Measurements from ENCODE around the gene SLC25A45.

Gene SLC25A45

DNA sequence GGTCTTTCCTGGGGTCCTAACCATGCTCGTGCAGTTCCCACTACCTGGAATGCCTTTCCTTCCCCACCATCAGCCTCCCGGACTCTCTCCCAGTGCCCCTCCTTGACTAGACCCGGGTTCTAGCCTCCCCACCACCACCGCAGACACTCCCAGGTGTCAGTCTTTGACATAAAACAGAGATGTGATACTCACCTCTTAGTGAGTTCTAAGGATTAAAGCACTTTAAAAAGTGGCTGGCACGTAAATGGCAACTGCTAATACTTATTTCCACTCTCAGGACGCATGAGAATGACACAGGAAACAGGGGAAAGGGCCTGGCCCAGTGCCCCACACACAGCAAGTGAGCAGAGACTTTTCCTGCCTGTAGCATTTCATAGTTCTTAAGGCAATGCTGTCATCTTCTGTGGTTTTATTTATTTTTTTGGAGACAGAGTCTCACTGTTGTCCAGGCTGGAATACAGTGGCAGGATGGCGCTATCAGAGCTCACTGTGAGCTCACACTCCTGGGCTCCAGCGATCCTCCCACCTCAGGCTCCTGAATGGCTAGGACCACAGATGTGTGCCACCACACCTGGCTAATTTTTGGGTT is 1.9 kb upstream of the SLC25A45 start:
- DNase-seq, result no peak

DNA sequence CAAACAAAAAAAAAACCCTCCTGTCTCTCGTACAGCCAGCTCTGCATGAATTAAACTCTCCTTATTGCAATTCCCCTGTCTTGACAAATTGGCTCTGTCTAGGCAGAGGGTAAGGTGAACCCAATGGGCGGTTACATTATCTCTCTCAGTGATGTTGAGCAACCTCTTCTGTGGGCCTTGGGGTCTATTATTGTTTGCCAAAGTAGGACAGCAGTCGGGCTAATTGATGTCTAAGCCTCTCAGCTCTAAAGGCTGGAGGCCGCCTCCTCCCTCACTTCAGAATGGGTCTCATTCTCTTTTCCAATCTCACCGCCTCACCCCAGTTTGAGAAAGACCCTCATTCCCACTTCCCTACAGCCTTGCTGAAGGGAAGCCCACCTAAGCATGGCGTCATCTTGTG is 1.3 kb upstream of the SLC25A45 start:
- DNase-seq, result no peak

DNA sequence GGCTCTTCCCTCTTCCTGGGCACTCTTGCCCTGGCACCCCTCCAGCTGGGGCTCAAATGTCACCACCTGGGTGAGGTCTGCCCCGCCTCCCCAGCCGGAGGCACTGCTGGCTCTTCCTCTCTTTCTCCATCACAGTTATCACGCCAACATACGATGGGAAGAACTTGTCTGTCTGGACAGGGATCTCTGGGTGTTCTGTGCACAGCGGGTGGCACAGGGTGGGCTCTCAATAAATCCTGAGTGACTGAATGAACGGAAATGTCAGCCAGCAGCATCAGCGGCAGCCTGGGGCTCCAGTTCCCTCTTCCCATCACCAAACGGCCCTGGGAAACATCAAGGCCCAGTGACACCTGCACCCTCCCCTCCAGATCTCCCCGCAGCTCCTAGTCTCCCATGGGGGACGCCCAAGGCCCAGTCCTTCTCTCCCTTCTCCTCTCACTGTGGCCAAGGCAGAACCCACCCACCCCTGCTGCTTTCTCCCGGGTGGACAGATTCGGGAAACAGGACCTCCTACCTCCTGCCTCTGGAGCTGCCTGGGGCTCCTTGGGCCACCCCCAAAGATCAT is 440 bp upstream of the SLC25A45 start:
- DNase-seq, result no peak

DNA sequence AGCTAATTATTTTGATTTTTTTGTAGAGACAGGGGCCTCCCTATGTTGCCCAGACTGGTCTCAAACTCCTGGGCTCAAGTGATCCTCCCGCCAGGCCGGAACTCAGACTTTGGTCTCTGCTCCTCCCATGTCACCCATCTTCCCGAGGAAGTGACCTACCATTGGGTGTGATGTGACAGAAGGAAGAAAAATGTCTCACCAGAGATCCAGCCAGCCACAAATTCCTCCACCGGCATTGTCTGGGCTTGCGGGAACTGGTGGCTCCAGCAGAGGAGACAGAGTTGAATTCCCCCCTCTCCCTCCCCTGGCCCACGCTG is 772 bp downstream of the SLC25A45 start:
- DNase-seq, result no peak

DNA sequence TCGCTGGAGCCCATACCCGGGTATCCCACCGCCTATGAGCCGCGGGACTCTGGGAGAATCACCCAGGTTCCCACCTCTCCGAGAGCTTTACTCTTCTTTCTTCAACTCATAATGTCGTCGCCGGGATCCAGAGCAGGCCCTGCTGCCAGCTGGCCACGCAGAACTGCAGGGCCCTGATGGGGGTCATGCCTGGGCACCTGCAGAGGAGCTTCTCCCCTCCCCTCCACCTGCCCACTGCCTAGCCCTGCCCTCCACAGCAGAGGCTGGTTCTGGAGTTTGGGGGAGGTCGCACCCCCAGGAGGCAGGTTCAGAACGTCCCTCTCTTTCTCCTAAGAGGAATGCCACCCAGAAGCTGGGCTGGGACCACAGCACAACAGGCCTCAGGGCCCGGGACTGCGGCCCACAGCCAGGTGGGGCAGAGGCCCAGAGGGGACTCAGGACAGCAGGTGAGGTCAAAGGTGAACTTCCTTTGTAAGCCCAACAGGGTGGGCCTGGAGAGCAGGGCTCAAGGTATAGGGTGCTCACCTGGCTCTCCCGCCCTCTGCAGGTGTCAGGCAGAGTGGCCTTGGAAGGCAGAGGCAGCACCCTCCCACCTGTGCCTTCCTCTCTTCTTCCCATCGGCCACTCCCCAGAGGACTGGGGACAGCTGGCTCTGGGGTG is 1.9 kb downstream of the SLC25A45 start:
- no peak for DNase-seq

DNA sequence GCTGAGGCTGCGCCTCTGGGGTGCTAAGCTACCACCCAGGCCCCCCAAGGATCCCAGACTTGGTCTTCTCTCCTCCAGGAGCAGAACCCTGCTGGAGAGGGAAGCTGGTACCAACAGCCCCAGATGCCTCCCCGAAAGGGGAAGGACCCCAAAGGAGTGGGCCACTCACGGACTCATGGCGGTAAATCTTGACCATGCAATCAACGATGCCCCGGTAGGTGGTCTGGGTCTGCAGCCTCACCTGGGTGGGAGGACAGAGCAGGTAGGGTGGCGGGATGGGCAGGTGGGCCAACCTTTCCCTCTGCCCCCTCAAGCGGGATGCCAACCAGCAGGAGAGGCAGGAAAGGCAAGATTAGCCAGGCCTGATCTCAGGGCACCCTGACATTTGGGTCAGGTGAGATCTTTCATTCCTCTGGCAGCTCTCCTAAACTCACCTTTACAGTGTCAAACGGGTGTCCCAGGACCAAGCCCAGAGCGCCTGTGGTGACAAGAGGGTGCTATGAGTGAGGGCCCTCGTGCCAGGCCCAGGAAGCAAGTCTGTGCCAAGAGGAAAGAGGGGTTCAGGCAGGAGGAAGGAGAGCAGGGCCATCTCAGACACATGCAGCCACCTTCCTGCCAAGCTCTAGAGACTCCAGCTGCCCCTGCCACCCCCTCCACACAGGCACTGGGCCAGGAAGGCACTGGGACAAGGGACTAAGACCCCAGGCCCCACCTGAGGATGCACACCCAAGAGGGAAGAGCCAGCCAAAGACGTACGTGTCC is 2.6 kb downstream of the SLC25A45 start:
- no peak for DNase-seq

DNA sequence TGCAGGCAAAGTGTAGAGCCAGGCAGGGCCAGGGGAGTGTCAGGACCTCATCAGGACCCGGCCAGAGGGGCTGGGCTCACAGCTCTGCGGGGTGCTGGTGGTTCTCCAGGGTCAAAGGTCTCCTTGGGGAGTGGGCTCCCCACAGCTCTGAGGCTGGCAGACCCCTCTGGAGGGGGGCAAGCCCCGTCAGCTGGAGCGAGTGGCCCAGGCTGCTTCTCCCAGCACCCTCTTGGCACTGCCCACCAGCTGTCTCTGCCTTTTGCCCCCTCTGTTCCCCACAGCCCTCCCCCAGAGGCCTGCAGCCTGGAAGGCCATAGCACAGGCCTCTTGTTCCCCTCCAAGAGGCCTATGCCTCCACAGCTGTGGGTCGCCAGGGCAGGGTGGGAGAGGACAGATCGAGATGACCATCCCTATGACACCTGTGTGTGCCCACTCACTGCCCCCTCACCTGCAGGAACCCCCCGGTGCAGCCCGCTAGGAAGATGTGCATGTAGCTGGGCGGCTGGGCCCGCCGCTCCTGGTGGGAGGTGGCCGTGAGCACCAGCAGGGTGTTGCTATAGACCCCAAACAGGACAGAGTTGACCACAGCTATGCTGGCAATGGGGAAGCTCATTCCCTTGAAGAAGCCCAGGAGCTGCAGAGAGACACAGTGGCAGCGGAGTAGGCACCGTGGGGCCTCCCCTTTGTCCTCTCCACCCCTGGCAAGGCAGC is 3.4 kb downstream of the SLC25A45 start:
- no peak for DNase-seq

DNA sequence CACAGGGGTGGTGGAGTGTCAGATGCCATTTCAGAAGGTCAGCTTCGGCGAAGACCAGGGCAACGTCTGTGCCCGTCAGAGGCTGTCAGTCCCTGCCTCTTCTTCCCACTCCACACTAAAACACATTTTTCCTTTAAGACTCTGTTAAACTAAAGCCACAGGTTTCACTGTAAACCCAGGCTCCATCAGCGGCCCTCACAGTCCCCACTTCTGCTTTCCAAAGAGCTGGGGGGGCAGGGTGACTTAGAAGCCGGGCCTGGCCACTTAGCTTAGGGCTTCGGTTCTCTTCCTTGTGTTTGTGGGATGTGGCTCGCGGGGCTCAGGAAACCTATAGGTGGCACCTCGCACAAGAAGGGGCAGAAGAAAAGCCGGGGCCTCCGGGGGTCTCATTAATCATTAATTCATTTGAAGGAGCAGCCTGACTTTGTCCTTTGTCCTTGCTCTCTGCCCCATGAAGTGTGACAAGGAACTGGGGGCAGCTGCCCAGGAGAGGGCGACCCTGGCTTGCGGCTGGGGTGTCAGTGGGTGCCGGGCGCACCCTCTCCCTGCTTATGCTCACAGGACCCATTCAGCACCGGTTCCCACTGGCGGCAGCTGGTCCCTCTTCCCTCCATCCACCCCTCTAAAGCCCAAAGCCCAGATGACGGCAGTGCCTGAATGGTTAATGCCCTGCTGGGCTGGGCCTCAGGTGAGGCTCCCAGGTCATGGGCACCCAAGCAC is 4.1 kb downstream of the SLC25A45 start:
- DNase-seq, result no peak

DNA sequence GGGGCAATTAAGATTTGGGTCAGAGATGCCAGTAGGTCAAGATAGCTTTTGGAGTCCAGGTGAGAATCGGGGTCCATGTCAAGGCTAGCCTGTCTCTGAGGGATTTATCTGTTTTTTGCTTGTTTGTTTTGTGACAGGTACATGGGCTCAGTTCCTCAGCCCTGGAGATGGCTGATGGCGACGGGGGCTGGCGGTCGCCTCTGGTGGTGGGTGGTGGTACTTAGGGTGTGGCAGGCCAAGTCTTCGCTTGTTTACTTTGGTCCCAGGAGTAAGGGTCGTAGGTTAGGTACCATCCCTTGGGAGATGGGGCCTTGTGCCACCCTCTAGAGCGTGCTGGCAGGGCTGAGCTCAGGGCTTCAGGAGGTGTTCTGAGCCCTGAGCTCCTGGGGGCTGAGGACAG is 4.7 kb downstream of the SLC25A45 start:
- DNase-seq, result no peak

DNA sequence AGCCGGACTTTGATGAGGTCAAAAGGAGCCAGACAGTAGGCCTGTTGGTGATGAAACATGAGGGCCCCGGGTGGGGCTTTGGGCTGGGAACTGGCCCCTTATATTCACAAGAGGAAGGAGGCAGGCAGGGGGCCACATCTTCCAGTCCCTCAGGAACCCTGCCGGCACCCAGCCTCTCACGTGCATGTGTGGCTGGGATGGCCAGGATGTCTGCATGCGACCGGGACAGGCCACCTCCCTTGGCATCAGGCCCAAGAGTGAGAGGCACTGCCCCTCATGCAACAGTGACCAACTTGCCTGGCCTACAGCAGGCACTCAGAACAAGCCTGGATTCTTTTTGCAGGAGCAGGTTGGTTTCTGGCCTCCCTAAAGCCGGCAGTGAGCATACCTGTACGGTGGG is 5.4 kb downstream of the SLC25A45 start:
- DNase-seq, result no peak

DNA sequence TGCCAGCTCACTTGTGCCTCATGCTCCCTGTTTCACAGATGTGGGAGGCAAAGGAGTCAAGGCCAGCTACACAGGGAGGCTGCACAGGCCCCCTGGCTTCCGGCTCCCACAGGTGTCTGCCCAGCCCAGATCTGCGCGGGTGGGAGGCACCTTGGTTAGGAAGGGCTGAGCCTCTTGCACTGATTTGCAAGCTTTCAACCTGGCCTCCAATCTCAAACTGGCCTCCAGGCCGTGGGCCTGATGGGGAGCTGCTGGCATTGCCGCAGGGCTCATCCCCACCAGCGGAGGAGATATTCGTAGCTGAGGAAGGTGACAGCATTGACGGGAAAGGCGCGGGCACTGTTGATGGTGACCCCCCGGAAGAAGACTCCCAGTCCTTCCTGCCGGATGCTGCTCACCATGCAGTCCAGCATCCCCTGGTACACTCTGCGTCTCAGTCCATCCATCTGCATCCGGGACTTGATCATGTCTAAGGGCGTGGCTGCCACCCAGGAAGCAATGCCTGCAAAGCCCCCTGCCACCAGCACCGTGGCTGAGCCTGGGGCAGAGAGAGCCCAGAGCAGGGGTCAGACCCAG is 6.2 kb downstream of the SLC25A45 start:
- DNase-seq, result no peak

DNA sequence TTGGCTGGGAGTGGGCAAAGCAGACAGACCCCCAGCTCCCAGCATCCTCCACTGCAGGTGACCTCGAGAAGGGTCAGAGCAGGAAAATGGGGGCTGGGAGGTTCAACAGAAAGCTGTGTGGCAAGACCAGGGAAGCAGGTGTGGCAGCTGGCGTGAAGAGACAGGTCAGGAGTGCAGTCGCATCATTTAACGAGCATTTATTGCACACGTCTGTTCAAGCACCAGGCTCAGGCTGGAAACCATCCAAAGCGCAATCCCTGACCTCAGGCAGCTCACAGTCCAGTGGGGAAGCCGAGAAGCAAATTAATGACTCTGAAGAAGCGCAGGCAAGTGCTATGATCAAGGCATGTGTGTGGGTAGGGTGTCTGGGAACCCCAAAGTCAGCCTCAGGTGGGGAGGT is 7.4 kb downstream of the SLC25A45 start:
- DNase-seq, result no peak

DNA sequence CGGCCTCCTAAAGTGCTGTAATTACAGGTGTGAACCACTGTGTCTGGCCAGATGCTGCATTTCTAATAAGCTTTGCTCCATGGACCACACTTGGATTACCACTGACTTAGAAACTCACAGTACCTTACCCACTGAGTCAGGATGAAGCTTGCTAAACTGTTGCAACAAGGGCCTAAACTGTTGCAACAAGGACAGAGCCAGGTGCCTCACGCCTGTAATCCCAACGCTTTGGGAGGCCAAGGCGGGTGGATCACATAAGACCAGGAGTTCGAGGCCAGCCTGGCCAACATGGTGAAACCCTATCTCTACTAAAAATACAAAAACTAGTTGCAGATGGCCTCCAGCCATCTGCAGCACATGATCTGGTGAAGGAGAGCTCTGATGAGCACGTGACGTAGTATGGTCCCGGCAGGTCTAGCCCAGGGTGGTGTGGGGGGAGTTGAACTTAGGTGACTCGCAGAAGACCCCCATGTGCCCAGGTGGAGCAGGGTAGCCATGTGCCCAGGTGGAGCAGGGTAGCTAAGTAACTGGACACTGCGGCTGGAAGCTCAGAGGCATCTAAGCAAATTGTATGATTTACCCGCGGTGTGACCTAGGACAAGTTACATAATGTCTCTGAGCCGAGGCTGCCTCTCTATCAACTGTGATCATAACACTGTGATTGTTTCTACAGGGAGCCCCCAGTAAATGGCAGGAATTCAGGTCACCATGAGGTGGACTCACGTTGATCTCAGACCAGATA is 8.4 kb downstream of the SLC25A45 start:
- DNase-seq, result no peak

DNA sequence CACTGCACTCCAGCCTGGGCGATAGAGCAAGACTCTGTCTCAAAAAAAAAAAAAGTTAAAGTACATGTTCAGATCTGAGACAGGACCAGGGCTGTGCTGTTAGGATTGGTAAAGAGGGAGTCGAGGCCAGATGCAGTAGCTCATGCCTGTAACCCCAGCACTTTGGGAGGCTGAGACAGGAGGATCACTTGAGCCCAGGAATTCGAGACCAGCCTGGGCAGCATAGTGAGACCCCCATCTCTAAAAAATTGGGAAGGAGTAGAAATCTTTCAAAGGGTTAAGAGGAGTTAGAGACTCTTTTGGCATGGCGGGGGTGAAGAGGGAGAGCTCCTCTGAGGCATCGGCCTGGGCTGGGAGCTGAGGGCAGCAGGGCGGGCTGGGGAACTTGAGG is 11.8 kb downstream of the SLC25A45 start:
- DNase-seq, result no peak

DNA sequence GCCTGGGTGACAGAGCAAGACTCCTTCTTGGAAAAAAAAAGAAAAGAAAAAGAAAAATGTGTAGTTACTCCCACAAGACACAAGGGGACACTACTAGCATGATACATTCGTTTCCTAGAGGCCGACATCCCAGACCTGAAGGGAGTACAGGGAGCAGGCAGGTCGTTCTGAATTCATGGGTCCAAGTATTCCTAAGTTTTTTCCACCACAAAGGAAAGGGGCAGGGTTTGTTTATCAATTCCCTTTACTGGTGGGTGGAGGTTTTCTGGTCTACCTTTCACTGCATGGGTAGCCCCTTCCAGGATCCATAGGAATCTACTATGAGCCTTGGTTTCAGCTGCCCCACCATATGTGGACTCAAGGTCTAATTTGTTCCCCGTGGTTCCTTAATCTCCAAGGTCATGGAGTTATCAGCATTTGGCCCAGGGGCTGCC is 16.1 kb downstream of the SLC25A45 start:
- DNase-seq, result no peak

DNA sequence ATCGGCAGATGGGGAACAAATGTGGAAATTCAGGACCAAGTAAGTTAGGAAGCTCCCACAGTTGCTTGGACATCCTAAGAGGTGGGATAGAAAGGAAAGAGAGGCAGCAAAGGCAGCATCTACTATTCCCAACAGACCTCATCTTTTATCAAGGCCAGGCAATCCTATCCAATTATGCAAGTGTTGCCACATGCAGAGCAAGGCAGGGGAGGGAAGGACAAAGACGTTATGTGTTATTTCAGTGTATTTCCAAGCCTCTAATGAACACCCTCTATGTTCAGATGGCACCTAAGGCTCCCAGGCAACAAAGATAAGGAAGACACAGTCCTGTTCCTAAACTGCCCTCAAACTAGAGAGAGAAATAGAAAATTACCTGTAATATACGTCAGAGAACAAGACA is 18.7 kb downstream of the SLC25A45 start:
- DNase-seq, result no peak

DNA sequence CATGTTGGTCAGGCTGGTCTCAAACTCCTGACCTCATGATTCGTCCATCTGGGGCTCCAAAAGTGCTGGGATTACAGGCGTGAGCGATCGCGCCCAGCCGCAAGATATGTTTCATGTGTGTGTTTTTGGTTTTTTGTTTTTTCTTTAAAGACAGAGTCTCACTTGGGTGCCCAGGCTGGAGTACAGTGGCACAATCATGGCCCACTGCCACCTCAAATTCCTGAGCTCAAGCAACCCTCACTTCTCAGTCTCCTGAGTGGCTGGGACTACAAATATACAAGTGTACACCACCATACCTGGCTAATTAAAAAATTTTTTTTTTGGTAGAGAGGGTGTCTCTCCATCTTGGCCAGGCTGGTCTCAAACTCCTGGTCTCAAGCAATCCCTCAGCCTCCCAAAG is 19.5 kb downstream of the SLC25A45 start:
- DNase-seq, result no peak

DNA sequence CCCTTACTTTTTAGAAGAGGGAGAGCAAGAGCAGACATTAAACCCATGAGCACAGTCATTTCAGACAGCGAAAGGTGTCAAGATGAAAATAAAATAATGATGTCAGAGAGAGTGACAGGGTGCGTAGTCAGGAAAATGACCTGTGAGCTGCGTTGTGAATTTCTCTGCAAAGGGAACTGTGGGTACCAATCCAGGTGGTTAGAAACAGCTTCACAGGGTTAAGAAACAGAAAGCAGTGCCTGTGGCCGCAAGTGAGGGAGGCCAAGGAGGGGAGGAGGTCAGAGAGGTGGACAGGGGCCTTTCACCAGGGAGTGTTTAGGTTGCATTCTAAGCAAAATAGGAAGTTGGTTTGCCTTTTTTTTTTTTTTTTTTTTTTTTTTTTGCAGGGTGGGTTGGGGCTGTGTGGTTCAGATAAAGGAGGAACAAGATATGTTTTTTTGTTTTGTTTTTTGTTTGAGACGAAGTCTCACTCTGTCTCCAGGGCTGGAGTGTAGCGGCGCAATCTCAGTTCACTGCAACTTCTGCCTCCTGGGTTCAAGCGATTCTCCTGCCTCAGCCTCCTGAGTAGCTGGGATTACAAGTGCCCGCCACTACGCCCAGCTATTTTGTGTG is 20.0 kb downstream of the SLC25A45 start:
- DNase-seq, result no peak

DNA sequence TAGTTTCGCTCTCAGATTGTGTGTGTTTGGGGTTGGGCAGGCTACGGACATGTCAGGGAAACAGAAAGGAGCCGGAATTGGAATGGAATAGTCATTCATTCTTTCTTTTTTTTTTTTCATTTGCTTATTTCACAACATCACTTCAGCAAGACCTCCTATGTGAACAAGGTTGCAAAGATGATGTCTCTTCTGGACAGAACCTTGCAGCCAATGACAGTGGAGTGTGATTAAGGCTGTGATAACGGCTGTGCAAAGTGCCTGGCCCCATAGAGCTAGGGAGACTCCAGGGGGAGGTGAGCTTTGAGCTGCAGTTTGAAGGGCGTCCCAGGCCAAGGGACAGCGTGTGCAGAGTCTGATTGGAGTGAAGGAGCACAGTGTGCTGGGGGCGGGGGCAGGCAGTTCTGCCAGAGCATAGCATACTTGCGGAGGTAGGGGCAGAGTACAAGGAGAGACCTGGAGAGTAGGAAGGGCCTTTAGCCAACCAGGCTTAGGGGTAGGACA is 24.5 kb downstream of the SLC25A45 start:
- no peak for DNase-seq

DNA sequence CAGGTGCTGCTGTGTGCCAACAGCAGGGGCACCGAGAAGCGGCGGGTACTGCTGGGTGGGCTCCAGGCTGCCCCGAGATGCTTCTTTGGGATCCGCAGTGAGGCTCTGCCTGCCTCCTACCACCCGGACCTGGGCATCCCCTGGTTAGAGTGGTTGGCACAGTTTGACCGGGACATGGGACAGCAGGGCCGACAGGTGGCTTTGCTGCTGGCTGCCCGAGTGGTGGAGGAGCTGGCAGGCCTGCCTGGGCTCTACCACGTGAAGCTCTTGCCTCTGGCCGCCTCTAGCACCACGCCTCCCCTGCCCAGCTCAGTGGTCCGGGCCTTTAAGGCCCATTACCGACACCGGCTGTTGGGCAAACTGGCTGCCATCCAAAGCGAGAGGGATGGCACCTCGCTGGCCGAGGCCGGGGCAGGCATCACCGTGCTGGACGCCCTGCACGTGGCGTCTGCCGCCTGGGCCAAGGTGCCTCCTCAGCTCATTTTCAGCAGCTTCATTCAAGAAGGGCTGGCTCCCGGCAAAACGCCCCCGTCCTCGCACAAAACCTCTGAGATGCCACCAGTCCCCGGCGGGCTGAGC is 26.0 kb downstream of the SLC25A45 start:
- no peak for DNase-seq

Measured in stimulated activated CD4-positive, alpha-beta T cell treated with anti-CD3 and anti-CD28 coated beads, Interleukin-4, amount 100 ng/mL, for 1 hour (primary cell).